H9 (cell line): ENCODE measurements around the gene PLCB1. TPM values are rescaled to one million over a fixed set of nuclear protein-coding genes. Genes with fewer than 3 reads are reported as not detected.
A peak's percentile ranks its signal among the peaks of the same experiment; 100 is the strongest.

Experiments
- DNase-seq: peaks from one replicate; pipeline ENCODE4 v3.0.0-alpha.2; 2017
- H2AFZ ChIP-seq: one replicate; pipeline ENCODE4 v1.6.1; 2013; ENCODE audit warnings: mild to moderate bottlenecking, low read length, control low read depth, moderate library complexity
- H2AK5ac ChIP-seq: 2 replicates; pipeline ENCODE4 v1.6.1; 2013; ENCODE audit warnings: low read length, control low read depth, mixed read lengths; ENCODE audit not compliant: insufficient read length
- H2BK120ac ChIP-seq: one replicate; pipeline ENCODE4 v1.6.1; 2013; ENCODE audit warnings: low read depth, mild to moderate bottlenecking, low read length, control low read depth, inconsistent platforms; ENCODE audit not compliant: poor library complexity, severe bottlenecking
- H2BK12ac ChIP-seq: 2 replicates; pipeline ENCODE4 v1.6.1; 2013; ENCODE audit warnings: low read length, control low read depth, mixed read lengths, low read depth; ENCODE audit not compliant: insufficient read length
- H2BK15ac ChIP-seq: 2 replicates; pipeline ENCODE4 v1.6.1; 2013; ENCODE audit warnings: low read depth, low read length, control low read depth
- H2BK20ac ChIP-seq: one replicate; pipeline ENCODE4 v1.6.1; 2013; ENCODE audit warnings: low read depth, mild to moderate bottlenecking, low read length, control low read depth, inconsistent platforms; ENCODE audit not compliant: poor library complexity, severe bottlenecking
- H2BK5ac ChIP-seq: 2 replicates; pipeline ENCODE4 v1.6.1; 2013; ENCODE audit warnings: low read length, control low read depth, mixed read lengths; ENCODE audit not compliant: insufficient read length
- H3K14ac ChIP-seq: 2 replicates; pipeline ENCODE4 v1.6.1; 2013; ENCODE audit warnings: low read length, control low read depth; ENCODE audit not compliant: insufficient read depth
- H3K18ac ChIP-seq: 2 replicates; pipeline ENCODE4 v1.6.1; 2013; ENCODE audit warnings: low read depth, mild to moderate bottlenecking, mixed read lengths, low read length, control low read depth; ENCODE audit not compliant: insufficient read length
- H3K23ac ChIP-seq: 2 replicates; pipeline ENCODE4 v1.6.1; 2013; ENCODE audit warnings: low read length, control low read depth, mixed read lengths, low read depth; ENCODE audit not compliant: insufficient read length
- H3K23me2 ChIP-seq: 2 replicates; pipeline ENCODE4 v1.6.1; 2013; ENCODE audit warnings: low read depth, mild to moderate bottlenecking, mixed read lengths, low read length, control low read depth; ENCODE audit not compliant: insufficient read length, poor library complexity, severe bottlenecking
- H3K27ac ChIP-seq: 2 replicates; pipeline ENCODE4 v1.5.1; 2013; ENCODE audit warnings: low read length, control low read depth, mixed read lengths, low read depth; ENCODE audit not compliant: insufficient read length
- H3K27me3 ChIP-seq: 2 replicates; pipeline ENCODE4 v1.6.1; 2013; ENCODE audit warnings: low read length, control low read depth, inconsistent platforms; ENCODE audit not compliant: insufficient read depth
- H3K4ac ChIP-seq: 2 replicates; pipeline ENCODE4 v1.6.1; 2013; ENCODE audit warnings: low read depth, mild to moderate bottlenecking, control low read depth, inconsistent platforms, low read length, moderate library complexity
- H3K4me1 ChIP-seq: 2 replicates; pipeline ENCODE4 v1.6.1; 2013; ENCODE audit warnings: low read length, control low read depth, inconsistent platforms; ENCODE audit not compliant: insufficient read depth
- H3K4me2 ChIP-seq: 2 replicates; pipeline ENCODE4 v1.6.1; 2013; ENCODE audit warnings: low read length, control low read depth, mixed read lengths; ENCODE audit not compliant: insufficient read length, insufficient read depth
- H3K56ac ChIP-seq: 2 replicates; pipeline ENCODE4 v1.6.1; 2013; ENCODE audit warnings: low read depth, mild to moderate bottlenecking, mixed read lengths, low read length, control low read depth; ENCODE audit not compliant: insufficient read length
- H3K79me1 ChIP-seq: 2 replicates; pipeline ENCODE4 v1.6.1; 2013; ENCODE audit warnings: low read depth, mild to moderate bottlenecking, moderate library complexity, low read length, control low read depth, inconsistent platforms; ENCODE audit not compliant: insufficient read depth, poor library complexity, severe bottlenecking
- H3K79me2 ChIP-seq: 2 replicates; pipeline ENCODE4 v1.6.1; 2013; ENCODE audit warnings: low read length, control low read depth, inconsistent platforms; ENCODE audit not compliant: insufficient read depth
- H3K9ac ChIP-seq: 2 replicates; pipeline ENCODE4 v1.6.1; 2013; ENCODE audit warnings: low read length, control low read depth, mixed read lengths; ENCODE audit not compliant: insufficient read length; ENCODE audit errors: extremely low read depth
- H3K9me3 ChIP-seq: one replicate; pipeline ENCODE4 v1.6.1; 2013; ENCODE audit warnings: low read depth, low read length, inconsistent platforms; ENCODE audit not compliant: control insufficient read depth
- H3T11ph ChIP-seq: one replicate; pipeline ENCODE4 v1.6.1; 2013; ENCODE audit warnings: mild to moderate bottlenecking, low read length, control low read depth, inconsistent platforms
- H4K20me1 ChIP-seq: one replicate; pipeline ENCODE4 v1.6.1; 2013; ENCODE audit not compliant: control insufficient read depth, insufficient read length, insufficient read depth
- H4K5ac ChIP-seq: 2 replicates; pipeline ENCODE4 v1.6.1; 2013; ENCODE audit warnings: low read depth, mild to moderate bottlenecking, mixed read lengths, low read length, control low read depth; ENCODE audit not compliant: insufficient read length
- H4K8ac ChIP-seq: replicated peaks from 2 replicates; pipeline ENCODE4 v1.6.1; 2013; ENCODE audit warnings: low read length, control low read depth, mixed read lengths, low read depth; ENCODE audit not compliant: insufficient read length
- H4K91ac ChIP-seq: 2 replicates; pipeline ENCODE4 v1.6.1; 2013; ENCODE audit warnings: low read depth, mild to moderate bottlenecking, moderate library complexity, mixed read lengths, low read length, control low read depth; ENCODE audit not compliant: insufficient read length
- H3K27ac Mint-ChIP-seq, 3 experiments: 2 replicates in 2 of 3; 3 replicates in 1 of 3; pipeline ENCODE4 v1.8.0; 2020 to 2021; ENCODE audit warnings: mixed read lengths in 3 of 3, mild to moderate bottlenecking in 1 of 3, moderate library complexity in 1 of 3
- H3K27me3 Mint-ChIP-seq: 2 replicates; pipeline ENCODE4 v1.8.0; 2021; ENCODE audit warnings: low read depth, mild to moderate bottlenecking, moderate library complexity, mixed read lengths
- H3K36me3 Mint-ChIP-seq, 3 experiments: 2 replicates in 2 of 3; 3 replicates in 1 of 3; pipeline ENCODE4 v1.8.0; 2020 to 2021; ENCODE audit warnings: low read depth in 3 of 3, mixed read lengths in 3 of 3; ENCODE audit not compliant: insufficient read depth in 1 of 3
- H3K4me1 Mint-ChIP-seq, 2 experiments: 2 replicates each; pipeline ENCODE4 v1.8.0; 2020; ENCODE audit warnings: mixed read lengths in 2 of 2
- H3K4me3 Mint-ChIP-seq, 2 experiments: 2 replicates in 1 of 2; 3 replicates in 1 of 2; pipeline ENCODE4 v1.8.0; 2020 to 2021; ENCODE audit warnings: mild to moderate bottlenecking in 2 of 2, mixed read lengths in 2 of 2, moderate library complexity in 1 of 2
- H3K9me3 Mint-ChIP-seq, 2 experiments: 2 replicates in 1 of 2; 3 replicates in 1 of 2; pipeline ENCODE4 v1.8.0; 2020; ENCODE audit warnings: mild to moderate bottlenecking in 2 of 2, mixed read lengths in 2 of 2, moderate library complexity in 1 of 2
- WGBS: extraction: QIAGEN DNeasy Blood & Tissue Kit; methylation state at CpG from one replicate; pipeline ENCODE4 v1.1.7; 2013; ENCODE audit warnings: missing lambda C conversion rate, low lambda C conversion rate, mixed read lengths; ENCODE audit not compliant: insufficient read length; ENCODE audit errors: extremely low coverage; 5-methylcytosine and 5-hydroxymethylcytosine counted together
- total RNA-seq: library from RNA; stranded (reverse); gene quantifications from 2 replicates; pipeline ENCODE4 v1.2.1, GENCODE V29; 2021
- TF ChIP-seq, protein P1 (sequence below): fragments of 200-600 bp; sonication (generic); conservative IDR thresholded peaks from 3 replicates; pipeline ENCODE4 v1.8.0; 2021; ENCODE audit warnings: antibody characterized with exemption, mild to moderate bottlenecking

PLCB1 gene
- total RNA-seq, 1 experiment from 2014 or later = 11.5 TPM

DNA sequence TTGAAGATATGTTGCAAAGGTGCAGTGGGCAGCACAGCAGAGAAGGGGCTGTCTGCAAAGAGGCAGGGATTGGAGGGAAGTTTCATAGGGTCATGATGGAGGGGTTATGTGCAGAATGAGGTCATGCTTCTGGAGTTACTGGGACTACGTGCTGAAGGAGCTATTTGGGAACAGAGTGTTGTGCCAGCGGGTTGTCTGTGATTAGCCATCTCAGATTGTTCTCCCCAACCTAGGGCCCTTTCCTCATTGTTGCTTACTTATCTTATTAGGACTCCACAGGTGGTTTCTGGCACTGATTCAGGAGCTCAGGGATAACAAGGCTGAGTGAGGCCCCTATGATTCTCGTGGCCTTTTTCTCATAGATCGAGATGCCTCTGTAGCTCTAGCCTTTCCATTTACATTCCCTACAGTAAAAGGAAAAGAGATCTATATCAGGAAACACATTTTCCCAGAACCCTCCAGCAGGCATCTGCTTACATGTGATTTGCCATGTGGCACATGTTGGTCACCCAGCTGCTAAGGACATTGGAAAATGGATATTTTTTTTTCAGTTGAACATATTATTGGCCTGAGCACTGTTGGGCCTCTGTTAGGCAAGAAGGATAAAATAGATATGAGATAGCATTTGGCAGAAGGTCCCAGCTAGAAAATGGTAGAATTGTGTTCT is 507.2 kb downstream of the PLCB1 start:
- no peak overlapping the region for H3K23ac ChIP-seq
- no peaks in the 10 kb centered on the region for H4K20me1 ChIP-seq
- no peak overlapping the region for H3T11ph ChIP-seq
- H3K4me2 ChIP-seq = no peak overlapping the region
- no peak overlapping the region for H2AFZ ChIP-seq
- H3K9me3 ChIP-seq = no peaks in the 10 kb centered on the region
- DNase-seq = no peak
- TF ChIP-seq, protein P1, sequence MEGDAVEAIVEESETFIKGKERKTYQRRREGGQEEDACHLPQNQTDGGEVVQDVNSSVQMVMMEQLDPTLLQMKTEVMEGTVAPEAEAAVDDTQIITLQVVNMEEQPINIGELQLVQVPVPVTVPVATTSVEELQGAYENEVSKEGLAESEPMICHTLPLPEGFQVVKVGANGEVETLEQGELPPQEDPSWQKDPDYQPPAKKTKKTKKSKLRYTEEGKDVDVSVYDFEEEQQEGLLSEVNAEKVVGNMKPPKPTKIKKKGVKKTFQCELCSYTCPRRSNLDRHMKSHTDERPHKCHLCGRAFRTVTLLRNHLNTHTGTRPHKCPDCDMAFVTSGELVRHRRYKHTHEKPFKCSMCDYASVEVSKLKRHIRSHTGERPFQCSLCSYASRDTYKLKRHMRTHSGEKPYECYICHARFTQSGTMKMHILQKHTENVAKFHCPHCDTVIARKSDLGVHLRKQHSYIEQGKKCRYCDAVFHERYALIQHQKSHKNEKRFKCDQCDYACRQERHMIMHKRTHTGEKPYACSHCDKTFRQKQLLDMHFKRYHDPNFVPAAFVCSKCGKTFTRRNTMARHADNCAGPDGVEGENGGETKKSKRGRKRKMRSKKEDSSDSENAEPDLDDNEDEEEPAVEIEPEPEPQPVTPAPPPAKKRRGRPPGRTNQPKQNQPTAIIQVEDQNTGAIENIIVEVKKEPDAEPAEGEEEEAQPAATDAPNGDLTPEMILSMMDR = no peak
- H4K5ac ChIP-seq = no peak overlapping the region
- no peak overlapping the region for H2BK120ac ChIP-seq
- H3K4ac ChIP-seq = no peak overlapping the region
- peak overlapping the region in 2 of 3 experiments; percentile 12 to 60; a peak in 2 of 7 replicates for H3K27ac Mint-ChIP-seq
- H3K14ac ChIP-seq = no peak overlapping the region
- H3K18ac ChIP-seq = no peak overlapping the region
- H2BK20ac ChIP-seq = no peak overlapping the region
- H4K8ac ChIP-seq = no peak overlapping the region
- no peak overlapping the region for H2BK15ac ChIP-seq
- no peak overlapping the region for H2AK5ac ChIP-seq
- peaks cover 3 to 6% (median 5%) of the 10 kb centered on the region in 3 experiments; a peak in 5 of 7 replicates for H3K36me3 Mint-ChIP-seq
- no peak overlapping the region for H3K56ac ChIP-seq
- H3K9me3 Mint-ChIP-seq = peaks cover 5 to 6% of the 10 kb centered on the region in 2 experiments; a peak in 4 of 5 replicates
- peaks cover 8 to 10% of the 10 kb centered on the region in 2 experiments; a peak in 3 of 4 replicates for H3K4me1 Mint-ChIP-seq
- H2BK12ac ChIP-seq = no peak overlapping the region
- no peak overlapping the region for H3K9ac ChIP-seq
- WGBS = no CpG with 5 or more reads among the region's 4 CpGs
- no peaks in the 10 kb centered on the region; the same call in 1 of the 2 replicates for H3K4me1 ChIP-seq
- H3K27ac ChIP-seq = no peak overlapping the region
- H4K91ac ChIP-seq = no peak overlapping the region
- no peaks in the 10 kb centered on the region for H3K27me3 ChIP-seq
- no peaks in the 10 kb centered on the region for H3K23me2 ChIP-seq
- H3K27me3 Mint-ChIP-seq = no peaks in the 10 kb centered on the region; the same call in 1 of the 2 replicates
- H3K4me3 Mint-ChIP-seq = no peak overlapping the region
- H3K79me1 ChIP-seq = no peaks in the 10 kb centered on the region
- H2BK5ac ChIP-seq = no peak overlapping the region
- H3K79me2 ChIP-seq = no peaks in the 10 kb centered on the region
